Small intestine (tissue), 7 donors: ENCODE results near the gene LCNL1. TPM values are rescaled to one million over a fixed set of nuclear protein-coding genes. Genes with fewer than 3 reads are reported as not detected.
A peak's percentile ranks its signal among the peaks of the same experiment; 100 is the strongest.

ENCODE experiments used
- DNase-seq, 2 donors: peaks; one replicate each; pipeline versions ENCODE4 v3.0.0 to v3.0.0-alpha.2; 2013
- FAIRE-seq: peaks from 2 replicates; lab custom pipeline; 2012; peaks lifted over from hg19 to GRCh38; lab: Jason Lieb, UNC
- H3K27ac ChIP-seq, 3 donors: one replicate each; pipeline ENCODE4 v1.5.1; 2013; ENCODE audit warnings: low read length in 2 of 3, mild to moderate bottlenecking in 2 of 3, control low read depth in 1 of 3, inconsistent platforms in 1 of 3, low read depth in 1 of 3, moderate library complexity in 1 of 3
- H3K27me3 ChIP-seq, 3 donors: one replicate each; pipeline ENCODE4 v1.6.1; 2013; ENCODE audit warnings: low read length in 3 of 3, inconsistent platforms in 1 of 3; ENCODE audit not compliant: control insufficient read depth in 3 of 3, insufficient read depth in 3 of 3
- H3K36me3 ChIP-seq, 3 donors: one replicate each; pipeline ENCODE4 v1.6.1; 2013; ENCODE audit warnings: low read length in 3 of 3, inconsistent platforms in 1 of 3, low read depth in 1 of 3, mild to moderate bottlenecking in 1 of 3, moderate library complexity in 1 of 3; ENCODE audit not compliant: control insufficient read depth in 3 of 3, insufficient read depth in 2 of 3
- H3K4me1 ChIP-seq, 3 donors: one replicate each; pipeline ENCODE4 v1.6.1; 2013; ENCODE audit warnings: low read length in 2 of 3, inconsistent platforms in 1 of 3, low read depth in 1 of 3, mild to moderate bottlenecking in 1 of 3, moderate library complexity in 1 of 3; ENCODE audit not compliant: control insufficient read depth in 3 of 3, insufficient read depth in 2 of 3
- H3K4me3 ChIP-seq, 3 donors: one replicate each; pipeline ENCODE4 v1.5.1; 2013; ENCODE audit warnings: low read length in 3 of 3, control low read depth in 1 of 3, inconsistent platforms in 1 of 3, low read depth in 1 of 3, mild to moderate bottlenecking in 1 of 3, moderate library complexity in 1 of 3
- H3K9me3 ChIP-seq, 2 donors: one replicate each; pipeline ENCODE4 v1.6.1; 2013; ENCODE audit warnings: low read depth in 1 of 2, low read length in 1 of 2; ENCODE audit not compliant: control insufficient read depth in 2 of 2, insufficient read depth in 1 of 2
- WGBS, 3 donors: extraction: QIAGEN DNeasy Blood & Tissue Kit; methylation state at CpG; one replicate each; pipeline ENCODE4 v1.1.7; 2013; 5-methylcytosine and 5-hydroxymethylcytosine counted together
- polyA plus RNA-seq, 4 donors: library from polyadenylated mRNA; stranded (reverse) in 3 of 4; unstranded in 1 of 4; fragments of 200-250 nt in 3 of 4; fragments of 120-200 nt in 1 of 4; gene quantifications; one replicate each; pipeline versions ENCODE4 v1.2.1 to v1.2.3, GENCODE V29; 2013
- donor health status: healthy with polysubstance abuse.
- donor health status: control.
- donor health status: control.
- donor health status: Bipolar disorder and iron deficiency.
- donor health status: healthy.

Gene LCNL1
- polyA plus RNA-seq, 4 donors: 0.07 to 0.16 TPM; not detected in 2

- DNase-seq (no peak), FAIRE-seq (no peak)
- Histone ChIP-seq H3K27me3 (no peaks in the 10 kb centered on the region), H3K27ac (no peak overlapping the region), H3K4me3 (no peak overlapping the region), H3K9me3 (no peaks in the 10 kb centered on the region), H3K4me1 (peaks cover 0 to 16% (median 0%) of the 10 kb centered on the region in 3 donors), H3K36me3 (peaks cover 0 to 47% (median 0%) of the 10 kb centered on the region in 3 donors)
- WGBS, 3 donors: 93 to 97% (median 93%) methylated on average over 8 to 9 of the region's 9 CpGs
These were observed 26.9 kb upstream of the LCNL1 start for GRCh38 chr9:136955943-136956335.

- H3K4me1 ChIP-seq: peaks cover 0 to 9% (median 0%) of the 10 kb centered on the region in 3 donors
- 94 to 97% (median 94%) methylated on average over 4 of the region's 4 CpGs for WGBS, 3 donors
- H3K9me3 ChIP-seq: no peaks in the 10 kb centered on the region
- DNase-seq (no peak), FAIRE-seq (no peak)
- no peaks in the 10 kb centered on the region for H3K27me3 ChIP-seq
- H3K4me3 ChIP-seq: no peak overlapping the region
- H3K36me3 ChIP-seq: peaks cover 0 to 41% (median 0%) of the 10 kb centered on the region in 3 donors
- no peak overlapping the region for H3K27ac ChIP-seq
These were observed 26.2 kb upstream of the LCNL1 start for GRCh38 chr9:136956604-136957003.

- FAIRE-seq (no peak), DNase-seq (no peak)
- peaks cover 0 to under 1% (median 0%) of the 10 kb centered on the region in 3 donors for H3K4me1 ChIP-seq
- no peaks in the 10 kb centered on the region for H3K27me3 ChIP-seq
- no peak overlapping the region for H3K27ac ChIP-seq
- 92 to 100% (median 94%) methylated on average over 1 of the region's 1 CpG for WGBS, 3 donors
- peaks cover 0 to 35% (median 0%) of the 10 kb centered on the region in 3 donors for H3K36me3 ChIP-seq
- H3K9me3 ChIP-seq: no peaks in the 10 kb centered on the region
- no peak overlapping the region for H3K4me3 ChIP-seq
These were observed 25.3 kb upstream of the LCNL1 start for GRCh38 chr9:136957461-136957860.

- Histone ChIP-seq H3K9me3 (no peaks in the 10 kb centered on the region), H3K27ac (no peak overlapping the region), H3K4me3 (no peak overlapping the region), H3K27me3 (no peaks in the 10 kb centered on the region), H3K4me1 (no peaks in the 10 kb centered on the region), H3K36me3 (peaks cover 0 to 31% (median 0%) of the 10 kb centered on the region in 3 donors)
- WGBS, 3 donors: 81 to 92% (median 90%) methylated on average over 6 of the region's 6 CpGs
- DNase-seq (no peak), FAIRE-seq (no peak)
These were observed 24.9 kb upstream of the LCNL1 start for GRCh38 chr9:136957901-136958300.

- peaks cover 0 to 26% (median 0%) of the 10 kb centered on the region in 3 donors for H3K36me3 ChIP-seq
- H3K9me3 ChIP-seq: no peaks in the 10 kb centered on the region
- no peaks in the 10 kb centered on the region for H3K27me3 ChIP-seq
- no peak overlapping the region for H3K27ac ChIP-seq
- H3K4me3 ChIP-seq: no peak overlapping the region
- WGBS, 3 donors: 81 to 96% (median 93%) methylated on average over 5 to 7 of the region's 7 CpGs
- no peaks in the 10 kb centered on the region for H3K4me1 ChIP-seq
- FAIRE-seq: no peak
- no peak for DNase-seq
These were observed 24.3 kb upstream of the LCNL1 start for GRCh38 chr9:136958473-136958872.

GRCh38 chr9:136958898-136959850 is 23.6 kb upstream of the LCNL1 start:
- FAIRE-seq: no peak
- Histone ChIP-seq H3K4me1 (peaks cover 0 to 2% (median 0%) of the 10 kb centered on the region in 3 donors), H3K27ac (no peak overlapping the region), H3K27me3 (no peaks in the 10 kb centered on the region), H3K36me3 (peaks cover 0 to 19% (median 0%) of the 10 kb centered on the region in 3 donors), H3K9me3 (no peaks in the 10 kb centered on the region), H3K4me3 (no peak overlapping the region)
- 75 to 87% (median 85%) methylated on average over 18 to 28 of the region's 28 CpGs for whole genome bisulfite sequencing, 3 donors
- DNase-seq: no peak

GRCh38 chr9:136960212-136960937 is 22.4 kb upstream of the LCNL1 start:
- peaks cover 0 to 10% (median 2%) of the 10 kb centered on the region in 3 donors for H3K4me1 ChIP-seq
- no peak for FAIRE-seq
- H3K27me3 ChIP-seq: no peaks in the 10 kb centered on the region
- no peak for DNase-seq
- 54 to 74% (median 60%) methylated on average over 17 to 19 of the region's 19 CpGs for whole genome bisulfite sequencing, 3 donors
- H3K36me3 ChIP-seq: peaks cover 0 to 9% (median 0%) of the 10 kb centered on the region in 3 donors
- H3K4me3 ChIP-seq: no peak overlapping the region
- no peak overlapping the region for H3K27ac ChIP-seq
- H3K9me3 ChIP-seq: no peaks in the 10 kb centered on the region

GRCh38 chr9:136960938-136961275 is 21.9 kb upstream of the LCNL1 start:
- no peak for FAIRE-seq
- H3K9me3 ChIP-seq: no peaks in the 10 kb centered on the region
- peaks cover 0 to 4% (median 0%) of the 10 kb centered on the region in 3 donors for H3K36me3 ChIP-seq
- H3K27ac ChIP-seq: peak overlapping the region in 1 of 3 donors; percentile 8
- H3K27me3 ChIP-seq: peaks cover 0 to 5% (median 0%) of the 10 kb centered on the region in 3 donors
- no peak for DNase-seq
- H3K4me3 ChIP-seq: no peak overlapping the region
- WGBS, 3 donors: 81 to 91% (median 86%) methylated on average over 14 to 15 of the region's 15 CpGs
- peaks cover 0 to 10% (median 2%) of the 10 kb centered on the region in 3 donors for H3K4me1 ChIP-seq
